ENCODE data around the gene OMP.

The OMP gene

DNA sequence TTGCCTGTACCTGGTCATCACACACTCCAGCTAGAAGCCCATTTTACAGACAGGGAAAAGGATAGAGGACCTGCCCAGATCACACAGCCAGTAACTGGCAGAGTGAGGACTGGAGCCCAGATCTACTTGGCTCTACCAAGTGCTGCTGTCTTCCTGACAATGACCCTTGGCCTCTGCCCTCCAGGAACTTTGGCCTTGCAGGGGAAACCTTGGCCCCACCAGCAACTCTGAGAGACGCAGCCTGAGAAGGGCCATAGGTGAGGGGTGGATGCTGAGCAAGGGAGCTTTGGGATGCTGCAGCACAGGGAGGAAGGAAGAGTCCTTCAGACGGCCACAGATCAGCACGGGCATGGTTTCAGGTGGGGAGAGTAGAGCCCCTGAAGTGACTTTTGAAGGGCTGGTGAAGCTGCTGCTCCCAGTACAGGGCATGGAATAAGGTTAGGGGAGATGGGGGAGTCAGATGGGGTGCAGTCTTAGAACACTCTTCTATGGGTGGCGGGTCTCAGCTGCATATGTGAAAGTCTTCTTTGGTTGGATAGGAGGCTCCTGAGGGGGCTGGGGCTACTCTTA lies 37.9 kb upstream of the OMP start:
- no peak for DNase-seq (ENCODE audit: low read depth in 1 of 2, low spot score in 1 of 2)
- TF ChIP-seq POLR2AphosphoS5 (IDR thresholded peaks at IDR 0.05; ENCODE audit: low read depth): no peak
- no peak overlapping the region for H3K27ac ChIP-seq (replicated peaks)
- peaks cover 13% of the 10 kb centered on the region for H3K27me3 ChIP-seq (ENCODE audit: insufficient read depth, poor library complexity, severe bottlenecking)
- H3K4me3 ChIP-seq (replicated peaks; ENCODE audit: insufficient read depth, low read length): no peak overlapping the region

DNA sequence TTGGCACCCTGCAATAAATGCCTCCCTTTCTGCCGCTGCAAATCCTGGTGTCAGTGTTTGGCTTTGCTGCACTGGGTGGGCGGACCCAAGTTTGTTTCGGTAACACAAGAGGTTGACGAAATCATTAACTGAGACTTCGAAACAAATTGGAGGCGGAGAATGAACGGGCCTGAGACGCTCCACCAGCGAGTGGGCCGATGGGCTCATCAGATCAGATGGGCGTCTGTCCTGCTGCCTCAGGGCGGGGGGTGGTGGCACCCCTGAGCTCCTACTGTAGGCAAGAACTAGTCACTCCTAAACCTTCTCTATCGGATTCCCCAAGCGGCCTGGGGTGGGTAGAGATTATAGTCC lies 36.8 kb upstream of the OMP start:
- no peak for DNase-seq (ENCODE audit: low read depth in 1 of 2, low spot score in 1 of 2)

DNA sequence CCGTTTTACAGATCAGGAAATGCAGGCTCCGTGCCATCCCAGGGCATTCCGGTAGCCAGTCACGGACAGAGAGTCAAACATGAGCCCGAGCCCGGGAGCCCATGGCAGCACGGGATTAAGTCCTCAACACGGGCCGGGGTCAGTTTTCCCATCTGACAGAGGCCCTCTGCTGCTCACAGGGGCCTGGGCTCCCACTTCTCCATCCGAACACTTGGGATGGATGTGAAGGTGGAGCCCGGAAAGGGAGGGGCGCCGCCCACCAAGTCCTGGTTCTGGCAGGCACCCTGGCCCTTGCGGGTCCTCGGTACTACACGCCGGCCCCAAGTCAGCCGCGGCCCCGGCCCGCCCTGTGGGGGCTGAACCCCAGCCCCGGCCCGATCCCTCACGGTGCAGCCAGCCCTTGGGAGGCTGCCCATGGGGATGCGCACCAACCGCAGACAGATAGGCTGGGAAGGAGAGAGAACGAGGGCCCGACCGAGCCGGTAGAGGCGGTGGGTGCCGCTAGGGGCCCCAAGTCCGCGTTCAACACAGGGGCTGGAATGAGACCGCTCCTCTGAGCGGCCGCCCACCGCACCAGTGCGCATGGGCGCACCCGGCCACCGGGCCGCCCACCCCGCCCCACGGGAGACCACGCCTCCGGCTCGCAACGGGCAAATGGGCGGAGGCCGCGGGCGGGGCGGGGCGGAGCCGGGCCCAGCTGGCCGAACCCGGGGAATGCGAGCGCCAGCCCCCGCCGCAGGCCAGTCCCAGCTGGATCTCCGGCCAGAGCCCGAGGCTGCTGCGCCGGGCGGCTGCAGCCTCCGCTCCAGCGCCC lies 36.2 kb upstream of the OMP start, which contains the start of gene CAPN5:
Gene CAPN5, plus strand, starts transcription at position 743 of the 814 bp plus-strand sequence. CDS start 17,916 bp downstream, outside the sequence.
- TF ChIP-seq GABPA (IDR thresholded peaks at IDR 0.05; ENCODE audit: low read depth): no peak
- TF ChIP-seq, protein P1, sequence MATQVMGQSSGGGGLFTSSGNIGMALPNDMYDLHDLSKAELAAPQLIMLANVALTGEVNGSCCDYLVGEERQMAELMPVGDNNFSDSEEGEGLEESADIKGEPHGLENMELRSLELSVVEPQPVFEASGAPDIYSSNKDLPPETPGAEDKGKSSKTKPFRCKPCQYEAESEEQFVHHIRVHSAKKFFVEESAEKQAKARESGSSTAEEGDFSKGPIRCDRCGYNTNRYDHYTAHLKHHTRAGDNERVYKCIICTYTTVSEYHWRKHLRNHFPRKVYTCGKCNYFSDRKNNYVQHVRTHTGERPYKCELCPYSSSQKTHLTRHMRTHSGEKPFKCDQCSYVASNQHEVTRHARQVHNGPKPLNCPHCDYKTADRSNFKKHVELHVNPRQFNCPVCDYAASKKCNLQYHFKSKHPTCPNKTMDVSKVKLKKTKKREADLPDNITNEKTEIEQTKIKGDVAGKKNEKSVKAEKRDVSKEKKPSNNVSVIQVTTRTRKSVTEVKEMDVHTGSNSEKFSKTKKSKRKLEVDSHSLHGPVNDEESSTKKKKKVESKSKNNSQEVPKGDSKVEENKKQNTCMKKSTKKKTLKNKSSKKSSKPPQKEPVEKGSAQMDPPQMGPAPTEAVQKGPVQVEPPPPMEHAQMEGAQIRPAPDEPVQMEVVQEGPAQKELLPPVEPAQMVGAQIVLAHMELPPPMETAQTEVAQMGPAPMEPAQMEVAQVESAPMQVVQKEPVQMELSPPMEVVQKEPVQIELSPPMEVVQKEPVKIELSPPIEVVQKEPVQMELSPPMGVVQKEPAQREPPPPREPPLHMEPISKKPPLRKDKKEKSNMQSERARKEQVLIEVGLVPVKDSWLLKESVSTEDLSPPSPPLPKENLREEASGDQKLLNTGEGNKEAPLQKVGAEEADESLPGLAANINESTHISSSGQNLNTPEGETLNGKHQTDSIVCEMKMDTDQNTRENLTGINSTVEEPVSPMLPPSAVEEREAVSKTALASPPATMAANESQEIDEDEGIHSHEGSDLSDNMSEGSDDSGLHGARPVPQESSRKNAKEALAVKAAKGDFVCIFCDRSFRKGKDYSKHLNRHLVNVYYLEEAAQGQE (IDR thresholded peaks at IDR 0.05; ENCODE audit: insufficient replicate concordance, low read depth): no peak
- peaks cover 13% of the 10 kb centered on the region for H3K27me3 ChIP-seq (ENCODE audit: insufficient read depth, poor library complexity, severe bottlenecking)
- H3K27ac ChIP-seq (replicated peaks): no peak within 1 kb of the TSS
- DNase-seq (ENCODE audit: low read depth in 1 of 2, low spot score in 1 of 2): peak; percentile 15 to 48
- H3K4me3 ChIP-seq (replicated peaks; ENCODE audit: insufficient read depth, low read length): peak within 1 kb of the TSS; percentile 64

More for the DNA sequence above, 36.8 kb upstream of the OMP start:
- Histone ChIP-seq H3K27me3 (ENCODE audit: insufficient read depth, poor library complexity, severe bottlenecking) (peaks cover 13% of the 10 kb centered on the region), H3K27ac (replicated peaks) (no peak overlapping the region), H3K4me3 (replicated peaks; ENCODE audit: insufficient read depth, low read length) (peak overlapping the region; percentile 64; the same call in 1 of the 2 replicates)
- TF ChIP-seq POLR2AphosphoS5 (IDR thresholded peaks at IDR 0.05; ENCODE audit: low read depth) (no peak), GABPA (IDR thresholded peaks at IDR 0.05; ENCODE audit: low read depth) (no peak), SPI1 (IDR thresholded peaks at IDR 0.05; ENCODE audit: borderline replicate concordance, low read depth) (no peak)
- TF ChIP-seq, protein P2, sequence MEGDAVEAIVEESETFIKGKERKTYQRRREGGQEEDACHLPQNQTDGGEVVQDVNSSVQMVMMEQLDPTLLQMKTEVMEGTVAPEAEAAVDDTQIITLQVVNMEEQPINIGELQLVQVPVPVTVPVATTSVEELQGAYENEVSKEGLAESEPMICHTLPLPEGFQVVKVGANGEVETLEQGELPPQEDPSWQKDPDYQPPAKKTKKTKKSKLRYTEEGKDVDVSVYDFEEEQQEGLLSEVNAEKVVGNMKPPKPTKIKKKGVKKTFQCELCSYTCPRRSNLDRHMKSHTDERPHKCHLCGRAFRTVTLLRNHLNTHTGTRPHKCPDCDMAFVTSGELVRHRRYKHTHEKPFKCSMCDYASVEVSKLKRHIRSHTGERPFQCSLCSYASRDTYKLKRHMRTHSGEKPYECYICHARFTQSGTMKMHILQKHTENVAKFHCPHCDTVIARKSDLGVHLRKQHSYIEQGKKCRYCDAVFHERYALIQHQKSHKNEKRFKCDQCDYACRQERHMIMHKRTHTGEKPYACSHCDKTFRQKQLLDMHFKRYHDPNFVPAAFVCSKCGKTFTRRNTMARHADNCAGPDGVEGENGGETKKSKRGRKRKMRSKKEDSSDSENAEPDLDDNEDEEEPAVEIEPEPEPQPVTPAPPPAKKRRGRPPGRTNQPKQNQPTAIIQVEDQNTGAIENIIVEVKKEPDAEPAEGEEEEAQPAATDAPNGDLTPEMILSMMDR (IDR thresholded peaks at IDR 0.05; ENCODE audit: insufficient read depth, low read length): no peak
- TF ChIP-seq, protein P1 (IDR thresholded peaks at IDR 0.05; ENCODE audit: insufficient replicate concordance, low read depth): no peak

DNA sequence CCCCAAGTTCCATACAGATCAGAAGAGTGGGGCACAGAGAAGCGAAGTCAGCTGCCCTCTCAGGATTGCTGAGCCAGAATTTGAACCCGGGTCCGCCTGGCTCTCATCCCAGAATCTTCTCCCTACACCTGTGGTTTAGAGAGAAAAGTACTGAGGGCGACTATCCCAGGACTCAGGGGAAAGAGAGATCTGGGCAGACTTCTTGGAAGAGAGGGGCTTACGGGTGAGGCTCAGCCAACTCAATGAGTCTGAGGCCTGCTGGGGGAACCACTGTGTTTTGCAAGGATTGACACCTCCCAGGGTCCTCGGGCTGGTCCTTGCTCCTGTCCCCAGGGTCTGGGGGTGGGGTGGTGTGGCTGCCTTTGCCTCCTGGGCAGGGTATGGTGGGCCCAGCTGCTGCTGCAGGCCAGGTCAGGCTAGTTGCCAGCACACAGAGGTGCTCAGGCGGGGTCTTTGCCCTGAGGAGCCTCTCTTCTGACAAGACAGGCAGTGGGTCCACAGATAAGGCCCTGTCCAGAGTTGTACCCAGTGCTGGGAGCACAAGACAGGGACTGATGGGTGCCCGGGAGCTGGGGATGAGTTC lies 34.7 kb upstream of the OMP start:
- TF ChIP-seq, protein P1 (IDR thresholded peaks at IDR 0.05; ENCODE audit: insufficient replicate concordance, low read depth): no peak
- TF ChIP-seq SPI1 (IDR thresholded peaks at IDR 0.05; ENCODE audit: borderline replicate concordance, low read depth) (no peak), POLR2AphosphoS5 (IDR thresholded peaks at IDR 0.05; ENCODE audit: low read depth) (no peak), GABPA (IDR thresholded peaks at IDR 0.05; ENCODE audit: low read depth) (no peak)
- TF ChIP-seq, protein P2 (IDR thresholded peaks at IDR 0.05; ENCODE audit: insufficient read depth, low read length): no peak
- no peak overlapping the region for H3K27ac ChIP-seq (replicated peaks)
- no peak overlapping the region for H3K4me3 ChIP-seq (replicated peaks; ENCODE audit: insufficient read depth, low read length)
- no peak for DNase-seq (ENCODE audit: low read depth in 1 of 2, low spot score in 1 of 2)
- H3K27me3 ChIP-seq (ENCODE audit: insufficient read depth, poor library complexity, severe bottlenecking): peaks cover 13% of the 10 kb centered on the region

All from HL-60 (cell line).